ENCODE data around the gene REG4. TPM values are rescaled to one million over a fixed set of nuclear protein-coding genes. Genes with fewer than 3 reads are reported as not detected.

REG4 gene
- total RNA-seq, 1 donor from 2014 or later, result not detected

Other genes starting within 250 kb of the REG4 start
- 13.3 TPM for gene ZNF697, start 163.2 kb downstream of the REG4 start, total RNA-seq
- gene PHGDH, start 99.5 kb downstream of the REG4 start, total RNA-seq, result 99.7 TPM
- gene HMGCS2, start 42.6 kb downstream of the REG4 start, total RNA-seq, result 0.89 TPM
- not detected for gene ADAM30, start 85.1 kb upstream of the REG4 start, total RNA-seq

Data from skin of body (tissue), 1 donor.